Upper lobe of left lung (tissue), 4 donors: ENCODE data around the gene SMYD5.

Experiments
- EP300 ChIP-seq, 4 donors: sonication (generic); formaldehyde crosslinking; IDR thresholded peaks; one replicate each; pipeline ENCODE4 v1.5.1; 2017; ENCODE audit warnings: antibody characterized with exemption in 4 of 4, control low read depth in 2 of 4
- POLR2A ChIP-seq, 4 donors: fragments of 450-650 bp; IDR thresholded peaks; one replicate each; pipeline ENCODE4 v1.5.1; 2016 to 2017; ENCODE audit warnings: antibody characterized with exemption in 4 of 4, mild to moderate bottlenecking in 2 of 4
- POLR2AphosphoS5 ChIP-seq, 2 donors: sonication (generic); formaldehyde crosslinking; IDR thresholded peaks; one replicate each; pipeline ENCODE4 v1.5.1; 2017; ENCODE audit warnings: antibody characterized with exemption in 2 of 2
- TF ChIP-seq, protein P1 (sequence below), 6 experiments: fragments of 450-650 bp in 4 of 6; fragments of 200-600 bp in 2 of 6; sonication (generic) in 2 of 6; IDR thresholded peaks; one replicate each; pipeline ENCODE4 v1.5.1; 2016 to 2019; ENCODE audit warnings: antibody characterized with exemption in 6 of 6

DNA sequence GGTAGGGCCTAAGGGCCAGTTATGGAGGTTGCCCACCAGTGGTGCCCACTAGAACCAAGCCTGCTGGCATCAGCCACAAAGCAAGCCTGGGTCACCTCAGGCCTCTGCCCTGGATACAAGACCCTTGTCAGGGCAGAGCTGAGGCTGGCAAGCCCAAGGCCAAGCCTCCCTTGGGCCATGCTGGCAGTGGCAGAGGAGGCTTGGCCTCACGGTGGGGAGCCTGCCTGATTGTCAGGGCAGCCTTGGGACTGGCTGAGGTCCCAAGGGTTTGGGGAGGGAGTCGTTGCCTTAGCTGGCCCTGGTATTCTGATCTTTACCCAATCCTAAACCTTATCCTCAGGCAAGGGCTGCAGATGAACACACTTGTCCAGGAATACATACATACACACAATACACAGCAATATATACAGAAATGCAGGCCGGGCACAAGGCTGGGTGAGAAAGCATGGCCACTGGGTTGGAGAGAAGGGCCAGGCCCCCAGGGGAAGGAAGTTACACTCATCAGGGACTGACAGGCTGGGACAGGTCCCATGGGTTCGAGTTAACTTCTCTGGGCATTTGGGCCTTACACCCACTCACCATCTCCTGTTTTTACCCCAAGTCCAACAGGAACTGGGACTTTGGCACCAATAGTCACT, 41.1 kb downstream of the SMYD5 start:
- TF ChIP-seq, protein P1, sequence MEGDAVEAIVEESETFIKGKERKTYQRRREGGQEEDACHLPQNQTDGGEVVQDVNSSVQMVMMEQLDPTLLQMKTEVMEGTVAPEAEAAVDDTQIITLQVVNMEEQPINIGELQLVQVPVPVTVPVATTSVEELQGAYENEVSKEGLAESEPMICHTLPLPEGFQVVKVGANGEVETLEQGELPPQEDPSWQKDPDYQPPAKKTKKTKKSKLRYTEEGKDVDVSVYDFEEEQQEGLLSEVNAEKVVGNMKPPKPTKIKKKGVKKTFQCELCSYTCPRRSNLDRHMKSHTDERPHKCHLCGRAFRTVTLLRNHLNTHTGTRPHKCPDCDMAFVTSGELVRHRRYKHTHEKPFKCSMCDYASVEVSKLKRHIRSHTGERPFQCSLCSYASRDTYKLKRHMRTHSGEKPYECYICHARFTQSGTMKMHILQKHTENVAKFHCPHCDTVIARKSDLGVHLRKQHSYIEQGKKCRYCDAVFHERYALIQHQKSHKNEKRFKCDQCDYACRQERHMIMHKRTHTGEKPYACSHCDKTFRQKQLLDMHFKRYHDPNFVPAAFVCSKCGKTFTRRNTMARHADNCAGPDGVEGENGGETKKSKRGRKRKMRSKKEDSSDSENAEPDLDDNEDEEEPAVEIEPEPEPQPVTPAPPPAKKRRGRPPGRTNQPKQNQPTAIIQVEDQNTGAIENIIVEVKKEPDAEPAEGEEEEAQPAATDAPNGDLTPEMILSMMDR (IDR thresholded peaks at IDR 0.05), result no peak
- TF ChIP-seq POLR2A (IDR thresholded peaks at IDR 0.05), result no peak
- no peak for TF ChIP-seq EP300 (IDR thresholded peaks at IDR 0.05)
- no peak for TF ChIP-seq POLR2AphosphoS5 (IDR thresholded peaks at IDR 0.05)
